ENCODE data around the gene SLC30A3.

The SLC30A3 gene

DNA sequence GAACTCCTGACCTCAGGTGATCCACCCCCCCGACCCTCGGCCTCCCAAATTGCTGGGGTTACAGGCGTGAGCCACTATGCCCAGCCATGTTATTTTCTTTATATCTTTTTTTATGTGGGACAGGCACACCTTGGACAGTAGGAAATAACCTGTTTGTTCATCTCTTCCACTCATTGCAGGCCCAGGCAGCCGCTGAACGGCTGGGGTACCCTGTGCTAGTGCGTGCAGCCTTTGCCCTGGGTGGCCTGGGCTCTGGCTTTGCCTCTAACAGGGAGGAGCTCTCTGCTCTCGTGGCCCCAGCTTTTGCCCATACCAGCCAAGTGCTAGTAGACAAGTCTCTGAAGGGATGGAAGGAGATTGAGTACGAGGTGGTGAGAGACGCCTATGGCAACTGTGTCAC, 37.3 kb downstream of the SLC30A3 start:
- no peak for DNase-seq

DNA sequence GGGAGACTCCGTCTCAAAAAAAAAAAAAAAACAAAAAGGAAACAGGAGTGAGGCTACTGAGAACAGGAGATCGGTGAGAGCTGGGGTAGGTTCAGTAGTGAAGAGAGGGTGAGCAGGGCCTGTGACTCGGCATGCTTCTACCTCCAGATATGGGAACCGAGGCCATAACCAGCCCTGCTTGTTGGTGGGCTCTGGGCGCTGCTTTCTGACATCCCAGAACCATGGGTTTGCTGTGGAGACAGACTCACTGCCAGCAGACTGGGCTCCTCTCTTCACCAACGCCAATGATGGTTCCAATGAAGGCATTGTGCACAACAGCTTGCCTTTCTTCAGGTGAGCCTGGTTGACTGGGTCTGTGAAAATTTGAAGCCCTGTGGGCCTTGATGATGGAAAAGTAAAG, 39.4 kb downstream of the SLC30A3 start:
- no peak for DNase-seq

DNA sequence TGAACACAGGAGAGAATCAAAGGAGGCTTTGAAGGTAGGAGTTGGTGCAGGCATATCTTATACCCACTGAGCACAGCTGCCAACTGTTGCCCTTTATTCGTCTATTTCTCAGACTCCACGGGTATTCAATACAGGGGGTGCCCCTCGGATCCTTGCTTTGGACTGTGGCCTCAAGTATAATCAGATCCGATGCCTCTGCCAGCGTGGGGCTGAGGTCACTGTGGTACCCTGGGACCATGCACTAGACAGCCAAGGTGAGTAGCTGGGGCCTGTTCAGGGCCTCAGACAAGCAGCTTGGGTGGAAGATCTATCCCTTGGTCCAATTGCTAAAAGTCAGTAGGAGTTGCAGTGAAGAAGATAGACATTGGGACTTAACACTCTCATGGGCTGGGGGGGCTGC, 40.4 kb downstream of the SLC30A3 start:
- no peak for DNase-seq

DNA sequence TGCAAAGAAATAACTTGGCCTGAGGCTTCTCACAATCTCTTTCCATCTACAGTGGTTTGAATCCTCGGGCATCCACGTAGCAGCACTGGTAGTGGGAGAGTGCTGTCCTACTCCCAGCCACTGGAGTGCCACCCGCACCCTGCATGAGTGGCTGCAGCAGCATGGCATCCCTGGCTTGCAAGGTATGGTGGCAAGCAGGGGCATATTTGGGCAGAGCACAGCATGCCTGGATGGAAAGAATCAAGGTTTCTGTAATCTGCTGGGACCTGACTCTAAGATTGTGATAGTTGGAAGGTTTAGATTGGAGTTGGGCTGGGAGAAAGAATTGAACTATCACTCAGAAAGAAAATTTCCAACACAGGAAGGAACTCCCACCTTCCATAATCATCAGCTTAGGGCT, 41.7 kb downstream of the SLC30A3 start:
- DNase-seq: no peak

DNA sequence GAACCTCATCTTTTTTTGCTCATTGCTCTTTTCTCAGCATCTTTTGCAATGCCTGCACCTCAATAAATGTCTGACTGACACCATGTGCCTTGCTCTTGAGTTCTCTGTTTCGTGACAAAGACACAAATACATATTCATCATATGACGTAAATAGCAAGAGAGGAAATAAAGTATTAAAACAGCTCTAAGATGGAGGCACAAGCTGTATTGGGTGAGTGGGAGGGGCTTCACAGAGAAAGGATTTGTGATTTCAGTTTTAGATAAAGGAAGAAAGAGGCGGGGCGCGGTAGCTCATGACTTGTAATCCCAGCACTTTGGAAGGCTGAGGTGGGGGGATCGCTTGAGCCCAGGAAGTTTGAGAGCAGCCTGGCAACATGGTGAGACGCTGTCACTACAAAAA, 42.8 kb downstream of the SLC30A3 start:
- DNase-seq: no peak

DNA sequence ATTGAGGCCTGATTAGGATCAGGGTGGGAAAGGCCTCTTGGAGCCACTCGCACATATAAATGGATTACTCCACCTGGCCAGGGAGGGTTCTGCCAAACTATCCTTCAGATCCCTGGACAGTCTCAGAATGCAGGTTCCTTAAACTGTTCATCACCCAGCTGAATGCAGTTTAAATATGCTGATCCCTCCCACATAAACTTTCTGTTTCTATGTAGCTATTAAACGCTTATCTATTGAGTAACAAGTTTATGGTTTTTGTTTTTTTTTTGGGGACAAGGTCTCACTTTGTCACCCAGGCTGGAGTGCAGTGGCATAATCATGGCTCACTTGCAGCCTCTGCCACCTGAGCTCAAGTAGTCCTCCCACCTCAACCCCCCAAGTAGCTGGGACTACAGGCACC, 43.8 kb downstream of the SLC30A3 start:
- DNase-seq: no peak

DNA sequence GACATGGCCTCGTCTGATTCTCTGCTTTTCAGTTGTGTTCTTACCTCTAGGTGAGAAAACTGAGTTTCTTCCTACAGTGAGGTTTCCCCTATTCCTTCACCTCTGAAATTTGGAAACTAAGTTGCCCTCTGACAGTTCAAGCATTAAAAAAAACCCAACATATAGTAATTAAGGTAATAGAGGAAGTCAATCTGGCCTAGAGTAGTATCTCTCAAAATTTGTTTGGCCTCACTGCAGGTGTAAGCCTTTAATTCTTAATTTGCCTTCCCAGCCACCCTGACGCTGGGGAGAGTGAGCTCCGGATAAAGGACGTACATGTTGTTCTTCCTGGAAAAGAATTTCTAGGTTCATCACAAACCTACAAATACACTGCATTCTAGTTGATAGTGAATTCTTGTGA, 44.2 kb downstream of the SLC30A3 start:
- DNase-seq: no peak

DNA sequence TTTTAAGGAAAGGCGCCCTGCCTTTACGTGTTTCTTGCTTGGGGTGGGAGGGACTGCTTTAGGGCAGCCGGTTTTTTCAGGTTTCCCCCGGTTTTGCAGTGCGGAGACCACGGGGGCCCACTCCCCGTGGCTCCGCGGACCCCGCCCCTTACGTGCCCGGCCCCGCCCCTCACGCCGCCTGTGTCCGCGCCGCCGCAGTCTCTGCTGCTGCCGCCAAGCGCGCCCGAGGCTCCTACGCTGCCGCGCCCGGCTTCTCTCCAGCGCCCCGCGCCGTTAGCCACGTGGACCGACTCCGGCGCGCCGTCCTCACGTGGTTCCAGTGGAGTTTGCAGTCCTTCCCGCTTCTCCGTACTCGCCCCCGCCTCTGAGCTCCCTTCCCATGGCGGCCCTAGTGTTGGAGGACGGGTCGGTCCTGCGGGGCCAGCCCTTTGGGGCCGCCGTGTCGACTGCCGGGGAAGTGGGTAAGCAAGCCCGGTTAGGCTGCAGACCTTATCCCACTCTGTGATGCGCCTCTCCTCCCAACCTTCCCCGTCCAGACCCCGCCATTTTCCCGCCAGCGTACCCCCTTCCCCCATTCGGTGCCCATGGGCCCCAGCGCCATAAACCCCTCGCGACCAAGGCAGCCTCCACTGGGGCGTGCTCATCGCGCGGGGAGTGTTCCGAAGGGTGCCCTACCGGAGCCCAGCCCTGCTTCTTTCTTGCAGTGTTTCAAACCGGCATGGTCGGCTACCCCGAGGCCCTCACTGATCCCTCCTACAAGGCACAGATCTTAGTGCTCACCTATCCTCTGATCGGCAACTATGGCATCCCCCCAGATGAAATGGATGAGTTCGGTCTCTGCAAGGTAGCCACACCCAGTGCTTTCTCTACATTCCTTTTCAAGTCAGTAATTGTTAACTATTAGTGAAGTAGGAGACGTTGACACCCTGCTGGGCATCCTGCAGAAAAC, 45.4 kb downstream of the SLC30A3 start, which contains the start of gene CAD:
TSS of gene CAD (plus strand) at position 197 of the 949 bp plus-strand sequence. CDS start at position 380, 183 bp downstream.
- DNase-seq: peak; percentile 41

DNA sequence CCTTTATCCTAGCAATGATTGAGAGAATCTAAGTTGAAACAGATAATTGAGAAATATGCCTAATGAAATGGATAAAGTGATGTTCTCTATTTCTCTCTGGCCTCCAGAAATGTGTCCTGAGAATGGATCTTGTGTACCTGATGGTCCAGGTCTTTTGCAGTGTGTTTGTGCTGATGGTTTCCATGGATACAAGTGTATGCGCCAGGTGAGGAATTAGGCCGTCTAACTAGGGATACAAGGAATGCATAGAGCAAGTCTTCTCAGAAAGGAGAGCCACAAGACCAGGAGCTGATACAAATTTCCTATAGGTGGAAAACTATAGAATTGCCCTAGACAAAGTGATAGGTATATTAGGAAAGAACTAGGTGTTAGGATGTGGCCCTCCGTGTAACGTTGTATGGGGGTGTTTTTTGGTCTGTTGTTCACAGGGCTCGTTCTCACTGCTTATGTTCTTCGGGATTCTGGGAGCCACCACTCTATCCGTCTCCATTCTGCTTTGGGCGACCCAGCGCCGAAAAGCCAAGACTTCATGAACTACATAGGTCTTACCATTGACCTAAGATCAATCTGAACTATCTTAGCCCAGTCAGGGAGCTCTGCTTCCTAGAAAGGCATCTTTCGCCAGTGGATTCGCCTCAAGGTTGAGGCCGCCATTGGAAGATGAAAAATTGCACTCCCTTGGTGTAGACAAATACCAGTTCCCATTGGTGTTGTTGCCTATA, 46.3 kb downstream of the SLC30A3 start:
- no peak for DNase-seq

DNA sequence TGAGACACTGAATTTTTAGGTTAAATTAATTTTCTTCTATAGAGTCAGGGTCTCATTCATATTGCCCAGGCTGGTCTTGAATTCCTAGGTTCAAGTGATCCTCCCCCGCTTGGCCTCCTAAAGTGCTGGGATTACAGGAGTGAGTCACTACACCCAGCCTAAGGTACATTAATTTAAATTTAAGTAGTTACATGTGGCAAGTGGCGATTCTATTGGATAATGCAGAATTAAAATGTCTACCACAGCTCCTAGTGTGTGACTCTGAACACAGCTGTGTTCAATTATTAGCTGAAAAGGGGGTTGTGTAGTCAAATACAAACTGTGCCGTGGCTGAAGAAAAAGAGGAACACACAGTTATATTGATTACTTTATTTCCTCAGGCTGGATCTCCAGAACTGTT, 47.9 kb downstream of the SLC30A3 start:
- no peak for DNase-seq

DNA sequence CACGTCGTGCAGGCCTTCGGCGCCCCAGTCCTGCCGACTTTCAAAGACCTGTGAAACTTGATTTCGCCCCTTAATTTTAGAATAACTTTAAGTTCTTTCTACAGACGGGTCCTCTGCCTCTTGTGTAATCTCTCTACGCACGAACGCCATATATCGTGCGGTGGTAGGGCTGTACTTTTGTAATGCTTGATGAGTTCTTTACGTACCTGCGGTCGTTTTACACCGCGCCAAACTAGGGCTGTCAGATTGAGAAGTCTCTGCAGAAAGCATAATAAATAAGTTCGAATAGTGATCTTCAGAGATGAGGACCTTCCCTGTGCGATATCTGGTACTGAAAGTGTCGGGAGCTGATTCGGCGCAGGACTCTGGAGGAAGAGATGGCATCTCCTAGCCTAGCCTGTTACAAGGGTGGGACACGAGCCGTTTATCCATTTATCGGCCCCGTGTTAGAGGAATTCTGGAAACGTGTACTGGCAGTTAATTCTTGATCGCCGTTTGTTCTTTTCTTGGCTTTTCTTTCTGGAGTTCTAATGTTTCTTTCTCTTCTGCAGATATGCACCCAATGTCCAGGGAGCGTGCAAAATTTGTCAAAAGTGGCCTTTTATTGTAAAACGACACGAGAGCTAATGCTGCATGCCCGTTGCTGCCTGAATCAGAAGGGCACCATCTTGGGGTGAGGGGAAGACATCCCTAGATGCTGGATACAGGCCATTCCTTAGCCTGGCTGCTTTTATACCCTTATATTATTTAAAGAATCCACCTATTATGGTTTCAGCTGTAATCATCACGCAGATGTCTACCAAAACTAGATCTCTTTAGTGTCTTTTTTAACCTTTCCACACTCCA, 50.0 kb downstream of the SLC30A3 start:
- peak; percentile 25 for DNase-seq

DNA sequence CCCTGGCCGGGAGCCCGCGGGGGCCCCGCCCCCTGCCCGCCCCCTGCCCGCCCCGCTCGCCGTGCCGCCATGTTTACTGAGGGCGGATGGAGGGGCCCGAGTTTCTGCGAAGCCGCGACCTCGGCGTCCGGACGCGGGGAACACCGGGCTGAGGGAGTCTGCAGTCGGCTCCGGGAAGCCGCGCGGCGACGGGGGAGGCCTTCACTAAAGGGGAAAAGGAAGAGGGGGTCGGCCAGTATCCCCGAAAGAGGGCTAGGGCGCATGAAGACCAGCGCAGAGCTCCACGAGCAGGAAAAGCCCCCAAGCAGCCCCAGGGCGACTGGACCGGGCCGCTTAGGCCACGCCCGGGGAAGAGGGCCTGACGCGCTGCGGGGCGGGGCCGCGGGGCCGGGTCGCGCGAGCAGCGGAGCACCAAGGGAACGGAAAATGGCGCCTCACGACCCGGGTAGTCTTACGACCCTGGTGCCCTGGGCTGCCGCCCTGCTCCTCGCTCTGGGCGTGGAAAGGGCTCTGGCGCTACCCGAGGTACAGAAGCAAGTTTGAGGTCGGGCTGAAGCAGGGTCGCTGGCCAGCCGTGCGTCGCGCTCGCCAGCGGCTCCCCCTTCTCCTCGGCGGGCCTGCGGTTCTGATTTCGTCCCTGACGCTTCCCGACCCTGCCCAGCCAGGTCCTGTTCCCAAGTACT, 50.8 kb downstream of the SLC30A3 start, which contains the start of the genes ATRAID and SLC5A6:
TSS of gene ATRAID (plus strand) at position 99 of the 683 bp plus-strand sequence. CDS start at position 427, 328 bp downstream.
TSS of gene SLC5A6 (minus strand) at position 326 of the 683 bp plus-strand sequence. CDS start 4,618 bp downstream, outside the sequence.
- peak; percentile 72 for DNase-seq

DNA sequence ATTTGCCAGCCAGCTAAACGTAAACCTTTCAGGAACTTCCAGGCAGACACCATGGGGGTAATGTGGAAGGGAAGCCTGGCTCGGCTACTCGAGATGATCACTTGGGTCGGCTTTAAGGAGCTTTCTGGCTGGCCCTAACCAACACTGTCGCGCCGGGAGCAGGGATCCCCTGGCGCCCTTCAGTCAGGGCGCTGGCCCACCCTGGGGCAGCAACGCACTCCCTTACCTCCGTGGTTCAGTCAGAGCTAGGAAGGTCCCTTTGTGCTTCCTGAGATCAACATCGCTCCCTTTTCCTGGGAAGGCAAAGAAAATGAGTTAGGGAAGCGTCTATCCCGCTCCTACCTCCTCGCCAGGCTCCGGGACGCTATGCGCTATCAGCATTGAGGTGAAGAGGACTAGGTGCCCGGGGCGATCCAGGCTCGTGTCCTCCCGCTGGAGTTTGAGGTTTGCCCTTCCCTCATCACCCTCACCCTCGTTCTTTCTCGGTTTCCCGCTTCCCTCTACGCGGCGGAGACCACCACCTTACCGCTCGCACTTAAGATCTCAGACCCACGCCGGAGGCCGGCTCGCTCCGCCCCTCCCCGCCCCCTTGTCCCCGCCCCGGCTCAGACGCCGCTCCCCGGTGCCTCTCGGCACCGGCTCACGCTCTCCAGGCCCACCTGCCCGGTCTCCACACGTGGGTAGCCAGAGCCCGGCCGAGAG, 51.5 kb downstream of the SLC30A3 start:
- no peak for DNase-seq

DNA sequence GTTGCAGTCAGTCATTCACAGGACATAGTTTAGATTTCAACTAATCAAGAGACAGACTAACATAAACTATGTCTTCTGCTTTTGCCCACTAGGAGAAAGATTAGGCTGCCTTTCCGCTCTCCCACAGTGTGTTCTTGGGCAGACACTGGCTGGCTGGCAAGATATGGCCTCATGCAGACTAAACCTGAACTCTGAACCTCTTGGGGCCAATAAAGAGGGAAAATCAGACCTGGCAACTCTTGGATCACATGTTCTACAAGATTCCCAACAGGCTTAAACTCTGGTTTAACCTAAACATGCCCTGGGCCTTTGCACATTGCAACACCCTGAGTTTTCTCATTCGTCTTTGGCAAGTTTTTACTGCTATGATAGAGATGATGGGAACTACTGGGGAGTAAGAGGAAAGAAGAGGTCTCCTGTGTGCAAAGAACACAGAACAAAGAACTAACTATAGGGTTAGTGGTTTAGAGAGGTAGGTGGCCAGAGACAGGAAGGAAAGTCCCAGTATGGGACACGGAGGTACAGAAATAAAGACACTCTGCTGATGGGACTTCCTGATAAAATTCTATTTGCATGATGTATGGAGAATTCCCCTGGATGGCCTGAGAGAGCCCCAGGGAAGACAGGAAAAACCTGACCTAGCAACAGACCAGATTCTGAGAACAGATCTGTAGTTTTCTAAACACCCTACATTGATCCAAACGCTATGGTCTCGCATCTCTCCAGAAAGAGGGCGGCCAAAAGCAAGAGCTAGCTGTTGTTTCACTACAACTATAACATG, 53.0 kb downstream of the SLC30A3 start:
- DNase-seq: no peak

DNA sequence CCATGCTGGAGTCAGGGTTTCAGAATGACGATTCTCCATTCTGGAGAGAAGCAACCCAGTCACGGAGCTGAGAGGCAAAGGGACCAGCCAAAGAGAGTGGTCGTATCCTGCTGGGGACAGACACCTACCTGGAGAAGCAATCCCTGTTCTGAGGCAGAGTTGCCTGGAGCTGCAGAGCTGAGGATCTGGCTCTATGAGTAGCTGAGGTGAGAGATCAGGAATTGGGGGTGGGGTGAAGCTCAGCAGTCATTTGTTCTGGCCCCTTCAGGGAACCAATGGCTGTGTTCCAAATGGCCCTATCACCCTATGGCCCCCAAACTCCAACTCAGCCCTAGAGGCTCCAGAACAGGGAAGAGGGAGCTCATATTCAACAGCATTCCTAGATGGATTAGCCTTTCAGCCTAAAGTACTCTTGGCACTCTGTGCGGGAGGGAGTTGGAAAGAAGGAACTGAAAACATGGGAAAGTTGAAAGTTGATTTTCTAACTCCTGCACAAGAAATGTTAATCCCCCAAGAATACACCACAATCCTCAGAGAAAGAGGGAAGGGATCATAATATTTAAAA, 54.3 kb downstream of the SLC30A3 start:
- no peak for DNase-seq

DNA sequence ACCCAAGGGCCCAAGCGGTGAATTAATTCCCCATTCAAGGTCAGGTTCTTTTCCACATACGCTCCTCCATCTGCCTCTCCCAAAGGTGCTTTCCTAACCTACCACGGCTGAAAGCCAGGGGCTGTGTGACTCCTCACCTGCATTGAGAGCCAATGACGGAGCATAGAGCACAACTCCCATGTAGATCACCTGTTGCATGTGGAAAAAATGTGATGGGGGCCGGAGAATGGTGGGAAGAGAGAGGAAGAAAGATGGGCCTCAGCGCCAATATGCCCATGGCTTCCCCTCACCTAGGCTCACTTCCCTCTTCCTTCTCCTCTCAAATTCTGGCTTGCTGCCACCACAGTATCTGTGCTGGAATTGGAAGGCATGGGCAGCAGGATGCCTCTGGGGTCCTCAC, 56.5 kb downstream of the SLC30A3 start:
- DNase-seq: no peak

DNA sequence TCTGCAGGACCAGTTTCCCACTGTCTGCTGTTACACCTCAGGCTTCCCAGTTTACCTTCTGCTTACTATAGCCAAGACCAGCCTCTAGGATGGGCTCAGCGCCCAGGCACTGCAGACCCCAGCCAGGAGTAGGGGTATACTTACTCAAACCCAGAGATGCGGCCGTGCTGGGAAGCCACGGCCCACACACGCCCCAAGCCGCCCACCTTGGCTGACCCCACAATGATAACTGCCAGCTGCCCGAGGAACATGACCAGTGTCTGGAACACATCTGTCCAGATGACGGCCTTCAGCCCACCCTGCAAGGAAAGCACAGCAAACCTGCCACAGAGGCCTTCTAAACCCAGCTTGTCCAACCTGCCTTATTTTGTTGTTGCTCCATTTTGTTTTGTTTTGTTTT, 57.6 kb downstream of the SLC30A3 start:
- DNase-seq: no peak

DNA sequence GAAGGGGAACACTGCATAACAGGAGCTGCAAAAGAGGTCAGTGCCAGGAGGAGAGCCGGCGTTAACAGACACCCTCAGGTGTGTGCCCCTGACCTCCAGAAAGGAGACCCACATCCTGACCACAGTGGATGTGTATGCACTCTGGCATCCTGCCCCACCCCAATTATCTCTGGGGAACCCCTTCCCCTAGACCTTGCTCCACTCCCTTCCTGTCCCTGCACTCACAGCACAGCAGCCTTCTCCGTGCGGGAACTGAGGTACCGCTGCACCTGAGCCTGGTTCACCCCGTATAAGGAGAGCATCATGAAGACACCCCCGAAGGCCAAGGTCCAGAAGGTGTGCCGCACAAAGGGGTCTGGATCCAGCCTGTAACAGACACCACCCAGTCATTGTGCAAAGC, 58.3 kb downstream of the SLC30A3 start:
- no peak for DNase-seq

DNA sequence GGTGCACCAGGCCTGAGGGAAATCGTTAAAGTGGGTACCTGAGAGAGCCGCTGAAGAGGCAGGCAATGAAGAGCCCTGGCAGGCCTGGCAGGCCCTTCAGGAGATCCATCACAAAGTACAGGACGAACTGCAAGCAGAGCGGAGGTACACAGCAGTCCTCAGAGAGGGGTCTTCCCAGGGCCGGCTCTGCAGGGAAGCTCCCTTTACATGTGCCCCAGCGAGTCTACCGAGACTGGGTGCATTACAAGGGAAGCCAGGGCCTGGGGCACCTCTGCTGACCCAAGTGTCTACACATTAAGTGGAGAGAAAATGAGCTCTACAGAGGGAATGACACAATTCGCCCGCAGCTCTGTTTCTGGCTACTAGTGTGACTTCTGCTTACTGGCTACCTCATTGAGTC, 59.1 kb downstream of the SLC30A3 start:
- DNase-seq: no peak
